SK-N-SH treated with all-trans-retinoic acid at 6 μM for 48 hours (cell line): Measurements from ENCODE around the gene SAE1.

Experiments used
- ATAC-seq: fragments of 200-7000 bp; cut with Tn5 transposase; 3 replicates; pipeline ENCODE4 v1.9.1; 2020; ENCODE audit warnings: mild to moderate bottlenecking, moderate library complexity
- ARNTL ChIP-seq: fragments of 450-650 bp; formaldehyde crosslinking; IDR thresholded peaks from 2 replicates; pipeline ENCODE4 v1.5.0; 2020; ENCODE audit warnings: low read depth, mild to moderate bottlenecking, moderate library complexity, borderline replicate concordance
- BACH2 ChIP-seq: fragments of 250-450 bp; sonication (Bioruptor Pico); IDR thresholded peaks from 2 replicates; pipeline ENCODE4 v1.9.0; 2021; ENCODE audit warnings: mild to moderate bottlenecking, borderline replicate concordance
- GLIS3 ChIP-seq: fragments of 250-450 bp; sonication (Bioruptor Pico); IDR thresholded peaks from 2 replicates; pipeline ENCODE4 v1.5.0; 2020; ENCODE audit warnings: mild to moderate bottlenecking, moderate library complexity
- ISL1 ChIP-seq: fragments of 250-450 bp; sonication (Bioruptor Pico); IDR thresholded peaks from 2 replicates; pipeline ENCODE4 v2.1.2; 2022; ENCODE audit warnings: mild to moderate bottlenecking, moderate library complexity
- OSR1 ChIP-seq: fragments of 250-450 bp; sonication (Bioruptor Pico); IDR thresholded peaks from 2 replicates; pipeline ENCODE4 v1.8.0; 2022; ENCODE audit warnings: moderate library complexity, mild to moderate bottlenecking, inconsistent platforms
- PATZ1 ChIP-seq: fragments of 250-450 bp; sonication (Bioruptor Pico); IDR thresholded peaks from 2 replicates; pipeline ENCODE4 v1.8.0; 2020; ENCODE audit warnings: mild to moderate bottlenecking, moderate library complexity, borderline replicate concordance
- PPARA ChIP-seq: fragments of 250-450 bp; sonication (Bioruptor Pico); IDR thresholded peaks from 2 replicates; pipeline ENCODE4 v1.5.0; 2020; ENCODE audit warnings: mild to moderate bottlenecking, borderline replicate concordance
- RARB ChIP-seq: fragments of 250-450 bp; sonication (Bioruptor Pico); IDR thresholded peaks from 2 replicates; pipeline ENCODE4 v1.8.0; 2021; ENCODE audit warnings: mild to moderate bottlenecking, moderate library complexity
- SNAI2 ChIP-seq: fragments of 250-450 bp; sonication (Bioruptor Pico); IDR thresholded peaks from 2 replicates; pipeline ENCODE4 v1.5.0; 2020; ENCODE audit warnings: mild to moderate bottlenecking, moderate library complexity
- TCF4 ChIP-seq: fragments of 250-450 bp; sonication (Bioruptor Pico); IDR thresholded peaks from 2 replicates; pipeline ENCODE4 v1.8.0; 2021; ENCODE audit warnings: mild to moderate bottlenecking, moderate library complexity, borderline replicate concordance
- TOX ChIP-seq: fragments of 250-450 bp; sonication (Bioruptor Pico); IDR thresholded peaks from 2 replicates; pipeline ENCODE4 v1.8.0; 2021; ENCODE audit warnings: mild to moderate bottlenecking, moderate library complexity, borderline replicate concordance
- ZC3H10 ChIP-seq: fragments of 250-450 bp; sonication (Bioruptor Pico); IDR thresholded peaks from 2 replicates; pipeline ENCODE4 v1.5.1; 2021; ENCODE audit warnings: mild to moderate bottlenecking, moderate library complexity
- ZFP3 ChIP-seq: fragments of 250-450 bp; sonication (Bioruptor Pico); IDR thresholded peaks from 2 replicates; pipeline ENCODE4 v1.5.0; 2020; ENCODE audit warnings: mild to moderate bottlenecking, moderate library complexity
- ZFP30 ChIP-seq: fragments of 450-650 bp; formaldehyde crosslinking; IDR thresholded peaks from 2 replicates; pipeline ENCODE4 v1.5.0; 2022; ENCODE audit warnings: mild to moderate bottlenecking, moderate library complexity
- ZNF565 ChIP-seq: fragments of 450-650 bp; formaldehyde crosslinking; conservative IDR thresholded peaks from 2 replicates; pipeline ENCODE4 v1.5.0; 2020; ENCODE audit warnings: low read depth, mild to moderate bottlenecking, moderate library complexity
- ZNF70 ChIP-seq: fragments of 450-650 bp; formaldehyde crosslinking; IDR thresholded peaks from 2 replicates; pipeline ENCODE4 v1.5.0; 2020; ENCODE audit warnings: mild to moderate bottlenecking, moderate library complexity
- ZNF8 ChIP-seq: fragments of 450-650 bp; formaldehyde crosslinking; IDR thresholded peaks from 2 replicates; pipeline ENCODE4 v1.5.0; 2020; ENCODE audit warnings: mild to moderate bottlenecking, moderate library complexity
- TF ChIP-seq, protein P1 (sequence below): fragments of 250-450 bp; sonication (Bioruptor Pico); IDR thresholded peaks from 2 replicates; pipeline ENCODE4 v1.5.0; 2020; ENCODE audit warnings: mild to moderate bottlenecking, moderate library complexity
- TF ChIP-seq, protein P2 (sequence below): fragments of 250-450 bp; sonication (Bioruptor Pico); IDR thresholded peaks from 2 replicates; pipeline ENCODE4 v1.5.1; 2021; ENCODE audit warnings: mild to moderate bottlenecking, moderate library complexity

SAE1 gene

GRCh38 chr19:47253970-47254369, 123.3 kb downstream of the SAE1 start (continued):
- TF ChIP-seq, protein P1, sequence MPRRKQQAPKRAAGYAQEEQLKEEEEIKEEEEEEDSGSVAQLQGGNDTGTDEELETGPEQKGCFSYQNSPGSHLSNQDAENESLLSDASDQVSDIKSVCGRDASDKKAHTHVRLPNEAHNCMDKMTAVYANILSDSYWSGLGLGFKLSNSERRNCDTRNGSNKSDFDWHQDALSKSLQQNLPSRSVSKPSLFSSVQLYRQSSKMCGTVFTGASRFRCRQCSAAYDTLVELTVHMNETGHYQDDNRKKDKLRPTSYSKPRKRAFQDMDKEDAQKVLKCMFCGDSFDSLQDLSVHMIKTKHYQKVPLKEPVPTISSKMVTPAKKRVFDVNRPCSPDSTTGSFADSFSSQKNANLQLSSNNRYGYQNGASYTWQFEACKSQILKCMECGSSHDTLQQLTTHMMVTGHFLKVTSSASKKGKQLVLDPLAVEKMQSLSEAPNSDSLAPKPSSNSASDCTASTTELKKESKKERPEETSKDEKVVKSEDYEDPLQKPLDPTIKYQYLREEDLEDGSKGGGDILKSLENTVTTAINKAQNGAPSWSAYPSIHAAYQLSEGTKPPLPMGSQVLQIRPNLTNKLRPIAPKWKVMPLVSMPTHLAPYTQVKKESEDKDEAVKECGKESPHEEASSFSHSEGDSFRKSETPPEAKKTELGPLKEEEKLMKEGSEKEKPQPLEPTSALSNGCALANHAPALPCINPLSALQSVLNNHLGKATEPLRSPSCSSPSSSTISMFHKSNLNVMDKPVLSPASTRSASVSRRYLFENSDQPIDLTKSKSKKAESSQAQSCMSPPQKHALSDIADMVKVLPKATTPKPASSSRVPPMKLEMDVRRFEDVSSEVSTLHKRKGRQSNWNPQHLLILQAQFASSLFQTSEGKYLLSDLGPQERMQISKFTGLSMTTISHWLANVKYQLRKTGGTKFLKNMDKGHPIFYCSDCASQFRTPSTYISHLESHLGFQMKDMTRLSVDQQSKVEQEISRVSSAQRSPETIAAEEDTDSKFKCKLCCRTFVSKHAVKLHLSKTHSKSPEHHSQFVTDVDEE (CRISPR knock-in tag), result no peak
- TF ChIP-seq TCF4, result no peak
- no peak for TF ChIP-seq PPARA (CRISPR knock-in tag)
- no peak for TF ChIP-seq ISL1 (CRISPR knock-in tag)
- no peak for TF ChIP-seq TOX (CRISPR knock-in tag)
- no peak for TF ChIP-seq OSR1 (CRISPR knock-in tag)
- no peak for TF ChIP-seq ZNF565 (CRISPR knock-in tag)
- no peak for TF ChIP-seq GLIS3

DNA sequence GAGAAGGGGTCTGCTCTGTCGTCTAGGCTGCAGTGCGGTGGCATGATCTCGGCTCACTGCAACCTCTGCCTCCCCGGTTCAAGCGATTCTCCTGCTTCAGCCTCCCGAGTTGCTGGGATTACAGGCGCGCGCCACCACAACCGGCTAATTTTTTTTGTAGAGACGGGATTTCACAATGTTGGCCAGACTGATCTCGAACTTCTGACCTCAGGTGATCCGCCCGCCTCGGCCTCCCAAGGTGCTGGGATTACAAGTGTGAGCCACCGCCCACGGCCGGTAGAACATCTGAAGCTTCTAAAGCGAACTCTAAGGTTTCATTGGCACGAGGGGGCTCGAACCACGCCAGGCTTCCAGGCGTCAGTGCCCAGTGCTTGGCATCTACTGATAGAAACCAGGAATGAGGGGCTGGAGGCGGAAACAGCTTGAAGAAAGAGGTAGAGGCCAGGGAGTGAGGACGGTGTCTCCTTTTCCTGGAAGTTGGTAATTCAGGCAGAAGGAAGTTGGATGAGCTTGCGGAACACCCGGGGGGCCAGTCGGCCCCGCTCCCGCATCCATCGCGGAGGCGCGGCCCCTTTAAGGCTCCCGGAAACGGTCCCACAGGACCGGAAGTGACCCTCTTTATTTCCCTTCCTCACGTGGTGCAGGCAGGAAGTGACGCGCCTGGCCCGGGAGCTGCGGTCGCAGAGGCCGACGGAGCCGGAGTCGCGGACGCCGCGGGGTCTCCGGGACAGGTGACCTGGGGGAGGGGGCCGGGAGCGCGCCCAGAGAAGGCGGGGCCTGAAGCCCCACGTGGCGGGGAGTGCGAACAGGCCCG, 125.5 kb downstream of the SAE1 start, which contains the start of gene CCDC9:
CCDC9 (plus strand) TSS at position 647 of the 814 bp plus-strand sequence. CDS start 1,876 bp downstream, outside the sequence.
- no peak for TF ChIP-seq RARB (CRISPR knock-in tag)
- TF ChIP-seq, protein P2, sequence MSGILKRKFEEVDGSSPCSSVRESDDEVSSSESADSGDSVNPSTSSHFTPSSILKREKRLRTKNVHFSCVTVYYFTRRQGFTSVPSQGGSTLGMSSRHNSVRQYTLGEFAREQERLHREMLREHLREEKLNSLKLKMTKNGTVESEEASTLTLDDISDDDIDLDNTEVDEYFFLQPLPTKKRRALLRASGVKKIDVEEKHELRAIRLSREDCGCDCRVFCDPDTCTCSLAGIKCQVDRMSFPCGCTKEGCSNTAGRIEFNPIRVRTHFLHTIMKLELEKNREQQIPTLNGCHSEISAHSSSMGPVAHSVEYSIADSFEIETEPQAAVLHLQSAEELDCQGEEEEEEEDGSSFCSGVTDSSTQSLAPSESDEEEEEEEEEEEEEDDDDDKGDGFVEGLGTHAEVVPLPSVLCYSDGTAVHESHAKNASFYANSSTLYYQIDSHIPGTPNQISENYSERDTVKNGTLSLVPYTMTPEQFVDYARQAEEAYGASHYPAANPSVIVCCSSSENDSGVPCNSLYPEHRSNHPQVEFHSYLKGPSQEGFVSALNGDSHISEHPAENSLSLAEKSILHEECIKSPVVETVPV (CRISPR knock-in tag), result no peak
- TF ChIP-seq TCF4, result no peak
- no peak for TF ChIP-seq PPARA (CRISPR knock-in tag)
- no peak for TF ChIP-seq BACH2 (CRISPR knock-in tag)
- TF ChIP-seq PATZ1, result no peak
- TF ChIP-seq ZFP30 (CRISPR knock-in tag), result no peak
- TF ChIP-seq, protein P1 (CRISPR knock-in tag), result no peak
- TF ChIP-seq ZNF70 (CRISPR knock-in tag), result no peak
- TF ChIP-seq SNAI2, result no peak
- TF ChIP-seq ZFP3 (CRISPR knock-in tag), result no peak
- no peak for TF ChIP-seq ZNF8 (CRISPR knock-in tag)
- no peak for TF ChIP-seq TOX (CRISPR knock-in tag)
- ATAC-seq, result peak; percentile 65

GRCh38 chr19:47256693-47257410, 126.2 kb downstream of the SAE1 start:
- peak; percentile 79 for ATAC-seq
- TF ChIP-seq ZC3H10 (no peak), ARNTL (CRISPR knock-in tag) (no peak), TCF4 (no peak), GLIS3 (no peak), ZNF70 (CRISPR knock-in tag) (no peak), BACH2 (CRISPR knock-in tag) (no peak), PATZ1 (no peak), ZFP3 (CRISPR knock-in tag) (no peak), OSR1 (CRISPR knock-in tag) (no peak)
- TF ChIP-seq, protein P2 (CRISPR knock-in tag), result no peak
- TF ChIP-seq, protein P1 (CRISPR knock-in tag), result no peak
